ENCODE data around the gene FRMPD4. TPM values are rescaled to one million over a fixed set of nuclear protein-coding genes. Genes with fewer than 3 reads are reported as not detected.

FRMPD4 gene
- total and polyA plus RNA-seq, 10 of the 15 experiments (the other 5 are each of a cell fraction or from before 2014, with no cell fraction given), result not detected

- Histone ChIP-seq H3K4me1 (ENCODE audit: control insufficient read depth, insufficient read depth, low read length) (no peaks in the 10 kb centered on the region), H3K79me2 (ENCODE audit: control insufficient read depth, insufficient read depth, low read length) (no peaks in the 10 kb centered on the region), H3K4me2 (ENCODE audit: control insufficient read depth, insufficient read depth) (no peak overlapping the region), H3K27ac (ENCODE audit: control insufficient read depth, insufficient read depth) (no peak overlapping the region), H3K9me3 (replicated peaks; ENCODE audit: control insufficient read depth, insufficient read depth, low read length) (no peaks in the 10 kb centered on the region), H2AFZ (ENCODE audit: control insufficient read depth, low read depth, low read length) (no peak overlapping the region), H4K20me1 (ENCODE audit: control insufficient read depth, insufficient read depth) (no peaks in the 10 kb centered on the region), H3K9ac (ENCODE audit: control insufficient read depth, insufficient read depth, low read length) (no peak overlapping the region), H3K36me3 (ENCODE audit: control insufficient read depth in 2 of 2, insufficient read depth in 2 of 2, low read length in 1 of 2) (no peaks in the 10 kb centered on the region), H3K27me3 (replicated peaks in 1 of 2; ENCODE audit: control insufficient read depth in 2 of 2, insufficient read depth in 2 of 2, low read length in 1 of 2) (no peaks in the 10 kb centered on the region), H3K4me3 (no peak overlapping the region)
- ChIA-PET POLR2A (no interaction called here), SMC1A (ENCODE audit: uncharacterized antibody, unreplicated experiment) (no interaction called here), RAD21 (ENCODE audit: unreplicated experiment) (no interaction called here), CTCF (no interaction called here)
- in situ Hi-C loops (cut with MboI) (no loop called here), intact Hi-C loops (cut with micrococcal nuclease; ENCODE audit: unreplicated experiment) (no loop called here)
- BruUV-seq (replicated peaks), result no TSS peak
- DNase-seq (ENCODE audit: low read depth, low spot score) (no peak), ATAC-seq (no peak), FAIRE-seq (no peak)
- 2% methylated on average over 5 of the region's 5 CpGs for WGBS (ENCODE audit: insufficient coverage, insufficient replicate concordance, low lambda C conversion rate, missing lambda C conversion rate)
- TF ChIP-seq BMI1 (IDR thresholded peaks at IDR 0.05; ENCODE audit: borderline replicate concordance), result no peak
- TF ChIP-seq, protein P1, sequence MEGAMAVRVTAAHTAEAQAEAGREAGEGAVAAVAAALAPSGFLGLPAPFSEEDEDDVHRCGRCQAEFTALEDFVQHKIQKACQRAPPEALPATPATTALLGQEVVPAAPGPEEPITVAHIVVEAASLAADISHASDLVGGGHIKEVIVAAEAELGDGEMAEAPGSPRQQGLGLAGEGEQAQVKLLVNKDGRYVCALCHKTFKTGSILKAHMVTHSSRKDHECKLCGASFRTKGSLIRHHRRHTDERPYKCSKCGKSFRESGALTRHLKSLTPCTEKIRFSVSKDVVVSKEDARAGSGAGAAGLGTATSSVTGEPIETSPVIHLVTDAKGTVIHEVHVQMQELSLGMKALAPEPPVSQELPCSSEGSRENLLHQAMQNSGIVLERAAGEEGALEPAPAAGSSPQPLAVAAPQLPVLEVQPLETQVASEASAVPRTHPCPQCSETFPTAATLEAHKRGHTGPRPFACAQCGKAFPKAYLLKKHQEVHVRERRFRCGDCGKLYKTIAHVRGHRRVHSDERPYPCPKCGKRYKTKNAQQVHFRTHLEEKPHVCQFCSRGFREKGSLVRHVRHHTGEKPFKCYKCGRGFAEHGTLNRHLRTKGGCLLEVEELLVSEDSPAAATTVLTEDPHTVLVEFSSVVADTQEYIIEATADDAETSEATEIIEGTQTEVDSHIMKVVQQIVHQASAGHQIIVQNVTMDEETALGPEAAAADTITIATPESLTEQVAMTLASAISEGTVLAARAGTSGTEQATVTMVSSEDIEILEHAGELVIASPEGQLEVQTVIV (IDR thresholded peaks at IDR 0.05; ENCODE audit: borderline replicate concordance, partially characterized antibody), result no peak
- no peak for TF ChIP-seq POU2F2 (IDR thresholded peaks at IDR 0.05; ENCODE audit: borderline replicate concordance, low read depth, low read length)
- no peak for TF ChIP-seq STAT1 (conservative IDR thresholded peaks at IDR 0.05)
- TF ChIP-seq, protein P2, sequence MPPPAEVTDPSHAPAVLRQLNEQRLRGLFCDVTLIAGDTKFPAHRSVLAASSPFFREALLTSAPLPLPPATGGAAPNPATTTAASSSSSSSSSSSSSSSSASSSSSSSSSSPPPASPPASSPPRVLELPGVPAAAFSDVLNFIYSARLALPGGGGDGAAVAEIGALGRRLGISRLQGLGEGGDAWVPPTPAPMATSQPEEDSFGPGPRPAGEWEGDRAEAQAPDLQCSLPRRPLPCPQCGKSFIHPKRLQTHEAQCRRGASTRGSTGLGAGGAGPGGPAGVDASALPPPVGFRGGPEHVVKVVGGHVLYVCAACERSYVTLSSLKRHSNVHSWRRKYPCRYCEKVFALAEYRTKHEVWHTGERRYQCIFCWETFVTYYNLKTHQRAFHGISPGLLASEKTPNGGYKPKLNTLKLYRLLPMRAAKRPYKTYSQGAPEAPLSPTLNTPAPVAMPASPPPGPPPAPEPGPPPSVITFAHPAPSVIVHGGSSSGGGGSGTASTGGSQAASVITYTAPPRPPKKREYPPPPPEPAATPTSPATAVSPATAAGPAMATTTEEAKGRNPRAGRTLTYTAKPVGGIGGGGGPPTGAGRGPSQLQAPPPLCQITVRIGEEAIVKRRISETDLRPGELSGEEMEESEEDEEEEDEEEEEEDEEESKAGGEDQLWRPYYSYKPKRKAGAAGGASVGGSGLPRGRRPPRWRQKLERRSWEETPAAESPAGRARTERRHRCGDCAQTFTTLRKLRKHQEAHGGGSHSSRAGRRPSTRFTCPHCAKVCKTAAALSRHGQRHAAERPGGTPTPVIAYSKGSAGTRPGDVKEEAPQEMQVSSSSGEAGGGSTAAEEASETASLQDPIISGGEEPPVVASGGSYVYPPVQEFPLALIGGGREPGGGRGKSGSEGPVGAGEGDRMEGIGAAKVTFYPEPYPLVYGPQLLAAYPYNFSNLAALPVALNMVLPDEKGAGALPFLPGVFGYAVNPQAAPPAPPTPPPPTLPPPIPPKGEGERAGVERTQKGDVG (CRISPR knock-in tag; IDR thresholded peaks at IDR 0.05), result no peak
- TF ChIP-seq SMAD5 (IDR thresholded peaks at IDR 0.05; ENCODE audit: low read depth), result no peak
- TF ChIP-seq POLR2A (IDR thresholded peaks at IDR 0.05; ENCODE audit: low read depth, low read length), result no peak
- no peak for TF ChIP-seq TBL1XR1 (IDR thresholded peaks at IDR 0.05; ENCODE audit: low read depth, low read length)
- no peak for TF ChIP-seq NBN (IDR thresholded peaks at IDR 0.05)
- TF ChIP-seq POLR2AphosphoS2 (IDR thresholded peaks at IDR 0.05; ENCODE audit: low read depth, low read length), result no peak
- TF ChIP-seq, protein P3, sequence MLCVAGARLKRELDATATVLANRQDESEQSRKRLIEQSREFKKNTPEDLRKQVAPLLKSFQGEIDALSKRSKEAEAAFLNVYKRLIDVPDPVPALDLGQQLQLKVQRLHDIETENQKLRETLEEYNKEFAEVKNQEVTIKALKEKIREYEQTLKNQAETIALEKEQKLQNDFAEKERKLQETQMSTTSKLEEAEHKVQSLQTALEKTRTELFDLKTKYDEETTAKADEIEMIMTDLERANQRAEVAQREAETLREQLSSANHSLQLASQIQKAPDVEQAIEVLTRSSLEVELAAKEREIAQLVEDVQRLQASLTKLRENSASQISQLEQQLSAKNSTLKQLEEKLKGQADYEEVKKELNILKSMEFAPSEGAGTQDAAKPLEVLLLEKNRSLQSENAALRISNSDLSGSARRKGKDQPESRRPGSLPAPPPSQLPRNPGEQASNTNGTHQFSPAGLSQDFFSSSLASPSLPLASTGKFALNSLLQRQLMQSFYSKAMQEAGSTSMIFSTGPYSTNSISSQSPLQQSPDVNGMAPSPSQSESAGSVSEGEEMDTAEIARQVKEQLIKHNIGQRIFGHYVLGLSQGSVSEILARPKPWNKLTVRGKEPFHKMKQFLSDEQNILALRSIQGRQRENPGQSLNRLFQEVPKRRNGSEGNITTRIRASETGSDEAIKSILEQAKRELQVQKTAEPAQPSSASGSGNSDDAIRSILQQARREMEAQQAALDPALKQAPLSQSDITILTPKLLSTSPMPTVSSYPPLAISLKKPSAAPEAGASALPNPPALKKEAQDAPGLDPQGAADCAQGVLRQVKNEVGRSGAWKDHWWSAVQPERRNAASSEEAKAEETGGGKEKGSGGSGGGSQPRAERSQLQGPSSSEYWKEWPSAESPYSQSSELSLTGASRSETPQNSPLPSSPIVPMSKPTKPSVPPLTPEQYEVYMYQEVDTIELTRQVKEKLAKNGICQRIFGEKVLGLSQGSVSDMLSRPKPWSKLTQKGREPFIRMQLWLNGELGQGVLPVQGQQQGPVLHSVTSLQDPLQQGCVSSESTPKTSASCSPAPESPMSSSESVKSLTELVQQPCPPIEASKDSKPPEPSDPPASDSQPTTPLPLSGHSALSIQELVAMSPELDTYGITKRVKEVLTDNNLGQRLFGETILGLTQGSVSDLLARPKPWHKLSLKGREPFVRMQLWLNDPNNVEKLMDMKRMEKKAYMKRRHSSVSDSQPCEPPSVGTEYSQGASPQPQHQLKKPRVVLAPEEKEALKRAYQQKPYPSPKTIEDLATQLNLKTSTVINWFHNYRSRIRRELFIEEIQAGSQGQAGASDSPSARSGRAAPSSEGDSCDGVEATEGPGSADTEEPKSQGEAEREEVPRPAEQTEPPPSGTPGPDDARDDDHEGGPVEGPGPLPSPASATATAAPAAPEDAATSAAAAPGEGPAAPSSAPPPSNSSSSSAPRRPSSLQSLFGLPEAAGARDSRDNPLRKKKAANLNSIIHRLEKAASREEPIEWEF (IDR thresholded peaks at IDR 0.05; ENCODE audit: insufficient replicate concordance, low read depth, low read length), result no peak
- TF ChIP-seq RB1 (IDR thresholded peaks at IDR 0.05; ENCODE audit: borderline replicate concordance), result no peak
Measured at GRCh38 chrX:12239356-12240082, 101.2 kb downstream of the FRMPD4 start.

Measured in GM12878 (cell line).